Peyer's patch (tissue), 4 donors: Measurements from ENCODE around the gene GLIS1.

Experiments
- POLR2A ChIP-seq, 2 donors: fragments of 450-650 bp; IDR thresholded peaks; one replicate each; pipeline ENCODE4 v1.5.1; 2017; ENCODE audit warnings: antibody characterized with exemption in 2 of 2, mild to moderate bottlenecking in 2 of 2, moderate library complexity in 2 of 2
- TF ChIP-seq, protein P1 (sequence below), 6 experiments: fragments of 450-650 bp in 4 of 6; fragments of 200-600 bp in 2 of 6; sonication (generic) in 1 of 6; IDR thresholded peaks; one replicate each; pipeline ENCODE4 v1.5.1; 2017 to 2019; ENCODE audit warnings: antibody characterized with exemption in 6 of 6, mild to moderate bottlenecking in 3 of 6, moderate library complexity in 1 of 6

DNA sequence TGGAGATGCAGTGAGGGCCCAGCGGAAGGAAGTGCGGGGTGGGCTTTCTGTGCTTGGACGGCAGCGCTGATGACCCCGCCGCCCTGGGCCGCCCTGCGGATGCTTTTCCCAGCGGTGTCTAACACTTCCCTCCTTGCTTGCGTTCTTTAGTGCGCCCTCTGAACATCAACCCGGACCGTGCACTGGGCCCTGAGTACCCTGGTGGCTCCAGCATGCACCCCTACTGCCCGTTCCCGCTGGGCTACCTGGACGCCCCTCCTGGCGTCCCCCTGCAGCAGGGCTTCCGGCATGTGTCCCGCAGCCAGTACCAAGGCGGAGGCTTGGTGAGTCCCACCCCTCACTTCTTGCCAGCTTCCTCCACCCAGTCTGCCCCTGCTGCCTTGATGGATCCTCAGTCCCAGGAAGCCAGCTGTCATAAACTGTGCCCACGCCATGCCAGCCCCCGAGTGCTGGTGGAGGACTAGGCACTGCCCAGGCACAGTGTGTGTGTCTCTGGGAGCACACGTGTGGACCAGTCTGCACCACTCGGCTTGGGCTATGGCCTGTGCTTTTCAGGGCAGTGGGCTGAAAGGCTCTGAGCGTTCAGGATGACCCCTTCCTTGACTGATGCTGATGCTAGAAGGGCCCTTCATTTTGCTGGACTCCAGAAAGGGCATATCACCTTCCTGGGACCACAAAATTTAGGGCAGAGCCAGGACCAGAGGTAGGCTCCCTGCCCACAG, 277.5 kb downstream of the GLIS1 start:
- TF ChIP-seq, protein P1, sequence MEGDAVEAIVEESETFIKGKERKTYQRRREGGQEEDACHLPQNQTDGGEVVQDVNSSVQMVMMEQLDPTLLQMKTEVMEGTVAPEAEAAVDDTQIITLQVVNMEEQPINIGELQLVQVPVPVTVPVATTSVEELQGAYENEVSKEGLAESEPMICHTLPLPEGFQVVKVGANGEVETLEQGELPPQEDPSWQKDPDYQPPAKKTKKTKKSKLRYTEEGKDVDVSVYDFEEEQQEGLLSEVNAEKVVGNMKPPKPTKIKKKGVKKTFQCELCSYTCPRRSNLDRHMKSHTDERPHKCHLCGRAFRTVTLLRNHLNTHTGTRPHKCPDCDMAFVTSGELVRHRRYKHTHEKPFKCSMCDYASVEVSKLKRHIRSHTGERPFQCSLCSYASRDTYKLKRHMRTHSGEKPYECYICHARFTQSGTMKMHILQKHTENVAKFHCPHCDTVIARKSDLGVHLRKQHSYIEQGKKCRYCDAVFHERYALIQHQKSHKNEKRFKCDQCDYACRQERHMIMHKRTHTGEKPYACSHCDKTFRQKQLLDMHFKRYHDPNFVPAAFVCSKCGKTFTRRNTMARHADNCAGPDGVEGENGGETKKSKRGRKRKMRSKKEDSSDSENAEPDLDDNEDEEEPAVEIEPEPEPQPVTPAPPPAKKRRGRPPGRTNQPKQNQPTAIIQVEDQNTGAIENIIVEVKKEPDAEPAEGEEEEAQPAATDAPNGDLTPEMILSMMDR (IDR thresholded peaks at IDR 0.05), result no peak
- no peak for TF ChIP-seq POLR2A (IDR thresholded peaks at IDR 0.05)
